ENCODE data around the gene HIVEP1.

Gene HIVEP1

GRCh38 chr6:12099623-12100338 lies 87.7 kb downstream of the HIVEP1 start:
- H3K9me3 ChIP-seq (ENCODE audit: insufficient read depth, low read length): no peaks in the 10 kb centered on the region
- TF ChIP-seq CTCF (IDR thresholded peaks at IDR 0.05; ENCODE audit: low read depth, low read length) (no peak), EZH2phosphoT487 (IDR thresholded peaks at IDR 0.05; ENCODE audit: low read depth) (no peak)

GRCh38 chr6:12101048-12101447 lies 88.9 kb downstream of the HIVEP1 start:
- H3K9ac ChIP-seq (ENCODE audit: low read length): no peak overlapping the region
- H4K20me1 ChIP-seq (ENCODE audit: insufficient read depth, low read length): peaks cover 3% of the 10 kb centered on the region; the same call in 1 of the 2 replicates

More at GRCh38 chr6:12099623-12100338, 87.7 kb downstream of the HIVEP1 start:
- Histone ChIP-seq H4K20me1 (ENCODE audit: insufficient read depth, low read length) (no peaks in the 10 kb centered on the region), H3K4me2 (ENCODE audit: low read length) (no peak overlapping the region), H3K79me2 (ENCODE audit: low read length) (no peaks in the 10 kb centered on the region), H3K9ac (ENCODE audit: low read length) (no peak overlapping the region), H3K27ac (ENCODE audit: low read length) (no peak overlapping the region), H3K4me3 (ENCODE audit: low read length) (no peak overlapping the region), H3K27me3 (ENCODE audit: low read depth, low read length) (no peaks in the 10 kb centered on the region), H3K36me3 (replicated peaks; ENCODE audit: low read depth, low read length) (no peaks in the 10 kb centered on the region), H2AFZ (ENCODE audit: low read depth, low read length) (no peak overlapping the region), H3K4me1 (ENCODE audit: low read length) (no peaks in the 10 kb centered on the region)

GRCh38 chr6:12101653-12102312 lies 89.7 kb downstream of the HIVEP1 start:
- Histone ChIP-seq H3K4me3 (ENCODE audit: low read length) (no peak overlapping the region), H3K27me3 (ENCODE audit: low read depth, low read length) (no peaks in the 10 kb centered on the region), H2AFZ (ENCODE audit: low read depth, low read length) (no peak overlapping the region), H3K79me2 (ENCODE audit: low read length) (no peaks in the 10 kb centered on the region), H4K20me1 (ENCODE audit: insufficient read depth, low read length) (peaks cover 3% of the 10 kb centered on the region; the same call in 1 of the 2 replicates), H3K36me3 (replicated peaks; ENCODE audit: low read depth, low read length) (no peaks in the 10 kb centered on the region), H3K9ac (ENCODE audit: low read length) (no peak overlapping the region), H3K9me3 (ENCODE audit: insufficient read depth, low read length) (no peaks in the 10 kb centered on the region), H3K4me2 (ENCODE audit: low read length) (no peak overlapping the region), H3K27ac (ENCODE audit: low read length) (no peak overlapping the region), H3K4me1 (ENCODE audit: low read length) (no peaks in the 10 kb centered on the region)
- TF ChIP-seq EZH2phosphoT487 (IDR thresholded peaks at IDR 0.05; ENCODE audit: low read depth): no peak
- TF ChIP-seq CTCF (IDR thresholded peaks at IDR 0.05; ENCODE audit: low read depth, low read length): no peak

More at GRCh38 chr6:12101048-12101447, 88.9 kb downstream of the HIVEP1 start:
- TF ChIP-seq EZH2phosphoT487 (IDR thresholded peaks at IDR 0.05; ENCODE audit: low read depth) (no peak), CTCF (IDR thresholded peaks at IDR 0.05; ENCODE audit: low read depth, low read length) (no peak)
- no peak overlapping the region for H3K4me3 ChIP-seq (ENCODE audit: low read length)
- H3K4me1 ChIP-seq (ENCODE audit: low read length): no peaks in the 10 kb centered on the region
- H3K36me3 ChIP-seq (replicated peaks; ENCODE audit: low read depth, low read length): no peaks in the 10 kb centered on the region
- no peaks in the 10 kb centered on the region for H3K9me3 ChIP-seq (ENCODE audit: insufficient read depth, low read length)
- H3K27me3 ChIP-seq (ENCODE audit: low read depth, low read length): no peaks in the 10 kb centered on the region
- no peaks in the 10 kb centered on the region for H3K79me2 ChIP-seq (ENCODE audit: low read length)
- H3K27ac ChIP-seq (ENCODE audit: low read length): no peak overlapping the region
- H2AFZ ChIP-seq (ENCODE audit: low read depth, low read length): no peak overlapping the region
- H3K4me2 ChIP-seq (ENCODE audit: low read length): no peak overlapping the region

- no peaks in the 10 kb centered on the region for H3K79me2 ChIP-seq (ENCODE audit: low read length)
- peaks cover 3% of the 10 kb centered on the region; the same call in 1 of the 2 replicates for H4K20me1 ChIP-seq (ENCODE audit: insufficient read depth, low read length)
- H3K27me3 ChIP-seq (ENCODE audit: low read depth, low read length): no peaks in the 10 kb centered on the region
- H2AFZ ChIP-seq (ENCODE audit: low read depth, low read length): no peak overlapping the region
- H3K4me1 ChIP-seq (ENCODE audit: low read length): no peaks in the 10 kb centered on the region
- H3K9me3 ChIP-seq (ENCODE audit: insufficient read depth, low read length): no peaks in the 10 kb centered on the region
- no peak overlapping the region for H3K4me2 ChIP-seq (ENCODE audit: low read length)
- no peak overlapping the region for H3K9ac ChIP-seq (ENCODE audit: low read length)
- no peak overlapping the region for H3K27ac ChIP-seq (ENCODE audit: low read length)
- no peak overlapping the region for H3K4me3 ChIP-seq (ENCODE audit: low read length)
- H3K36me3 ChIP-seq (replicated peaks; ENCODE audit: low read depth, low read length): no peaks in the 10 kb centered on the region
- no peak for TF ChIP-seq CTCF (IDR thresholded peaks at IDR 0.05; ENCODE audit: low read depth, low read length)
- TF ChIP-seq EZH2phosphoT487 (IDR thresholded peaks at IDR 0.05; ENCODE audit: low read depth): no peak
Observed at GRCh38 chr6:12102350-12102749, 90.2 kb downstream of the HIVEP1 start.
